Stimulated activated naive CD4-positive, alpha-beta T cell treated with Interleukin-2 at 50 U/mL for 16 hours (primary cell): ENCODE measurements around the gene HDDC3.
A peak's percentile ranks its signal among the peaks of the same experiment; 100 is the strongest.
"Not testable (repeated sequence)": the region's sequence is repeated elsewhere in the genome, so short reads cannot be mapped to it uniquely, and the experiment has no call there.

Experiments
- DNase-seq: peaks from one replicate; lab custom pipeline; 2025; lab: John Stamatoyannopoulos, UW

Gene HDDC3

DNA sequence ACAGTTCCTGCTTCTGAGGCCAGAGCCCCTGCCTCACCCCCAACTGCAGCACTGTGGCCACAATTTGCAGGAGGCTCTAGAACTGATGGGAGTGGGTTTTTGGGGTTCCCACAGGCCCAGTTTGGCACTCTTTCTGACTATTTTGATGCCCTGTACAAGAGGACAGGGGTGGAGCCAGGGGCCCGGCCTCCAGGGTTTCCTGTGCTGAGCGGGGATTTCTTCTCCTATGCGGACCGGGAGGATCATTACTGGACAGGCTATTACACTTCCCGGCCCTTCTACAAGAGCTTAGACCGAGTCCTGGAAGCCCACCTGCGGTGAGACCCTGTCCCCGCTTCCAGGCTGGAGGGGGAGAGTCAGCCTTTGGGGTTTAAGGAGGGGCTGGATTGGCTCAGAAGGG lies 22.4 kb downstream of the HDDC3 start:
- DNase-seq: no peak

DNA sequence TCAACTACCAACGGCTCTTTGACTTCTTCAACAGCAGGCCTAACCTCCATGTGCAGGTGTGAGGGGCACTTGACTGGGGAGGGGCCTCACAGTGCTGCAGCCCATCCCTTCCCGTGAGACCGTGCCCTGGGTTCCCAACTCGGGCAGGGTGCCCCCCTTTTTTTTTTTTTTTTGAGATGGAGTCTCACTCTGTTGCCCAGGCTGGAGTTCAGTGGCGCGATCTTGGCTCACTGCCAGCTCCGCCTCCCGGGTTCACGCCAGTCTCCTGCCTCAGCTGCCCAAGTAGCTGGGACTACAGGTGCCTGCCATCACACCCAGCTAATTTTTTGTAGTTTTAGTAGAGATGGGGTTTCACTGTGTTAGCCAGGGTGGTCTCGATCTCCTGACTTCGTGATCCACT lies 22.9 kb downstream of the HDDC3 start:
- DNase-seq: not testable (repeated sequence)

DNA sequence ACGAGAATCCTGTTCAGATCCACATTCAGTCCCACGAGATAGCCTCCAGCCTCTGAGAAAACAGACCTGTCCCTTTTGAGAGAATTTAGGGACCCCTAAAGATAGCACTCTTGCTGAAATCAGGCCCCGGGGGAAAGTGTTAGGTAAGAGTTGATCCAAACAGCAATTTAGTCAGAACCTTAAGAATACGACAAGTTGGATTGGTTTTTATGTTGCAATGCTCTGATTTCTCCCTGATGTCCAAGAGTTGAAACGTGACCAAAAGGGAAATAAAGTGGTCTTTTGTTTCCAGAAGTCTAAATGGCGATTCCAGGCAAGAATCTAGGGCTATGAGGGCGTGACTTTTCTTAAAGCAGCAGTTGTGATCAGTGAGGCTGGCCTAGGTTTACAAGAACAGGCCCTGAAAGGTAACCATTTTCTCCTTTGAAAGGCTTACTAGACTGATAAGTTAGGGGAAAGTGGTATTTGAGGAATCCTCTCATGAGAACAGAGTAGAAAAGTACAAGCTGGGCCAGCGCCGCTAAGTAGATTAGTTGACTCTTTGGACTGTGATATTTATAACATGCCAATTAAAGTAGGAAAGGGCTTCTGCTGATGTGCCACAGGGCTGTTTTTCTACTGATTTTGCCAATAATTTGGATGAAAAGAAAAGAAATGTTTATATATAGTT lies 24.4 kb downstream of the HDDC3 start:
- no peak for DNase-seq

DNA sequence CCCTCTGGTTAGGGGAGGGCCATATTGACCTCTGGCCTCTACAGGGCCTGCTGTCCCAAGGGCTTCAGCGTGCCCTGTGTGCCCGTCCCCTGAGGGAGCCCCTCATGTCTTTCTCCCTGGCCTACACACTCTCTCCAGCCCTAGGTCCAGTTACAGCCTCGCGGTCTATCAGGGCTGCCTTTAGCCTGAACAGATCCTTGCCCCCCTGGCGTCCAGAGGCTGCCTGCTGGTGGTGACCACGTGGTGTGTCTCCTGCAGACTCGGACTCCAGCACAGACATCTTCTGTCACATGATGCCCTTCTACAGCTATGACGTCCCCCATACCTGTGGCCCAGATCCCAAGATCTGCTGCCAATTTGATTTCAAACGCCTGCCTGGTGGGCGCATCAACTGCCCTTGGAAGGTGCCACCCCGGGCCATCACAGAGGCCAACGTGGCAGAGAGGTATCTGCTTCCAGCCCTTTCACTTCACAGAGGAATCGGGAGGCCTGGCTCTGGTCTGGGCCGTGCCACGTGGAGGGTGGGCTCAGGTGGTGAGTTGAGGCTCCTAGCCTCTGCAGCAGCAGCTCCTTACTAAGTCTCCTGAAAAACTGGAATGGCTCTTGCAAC lies 25.2 kb downstream of the HDDC3 start:
- DNase-seq: no peak

DNA sequence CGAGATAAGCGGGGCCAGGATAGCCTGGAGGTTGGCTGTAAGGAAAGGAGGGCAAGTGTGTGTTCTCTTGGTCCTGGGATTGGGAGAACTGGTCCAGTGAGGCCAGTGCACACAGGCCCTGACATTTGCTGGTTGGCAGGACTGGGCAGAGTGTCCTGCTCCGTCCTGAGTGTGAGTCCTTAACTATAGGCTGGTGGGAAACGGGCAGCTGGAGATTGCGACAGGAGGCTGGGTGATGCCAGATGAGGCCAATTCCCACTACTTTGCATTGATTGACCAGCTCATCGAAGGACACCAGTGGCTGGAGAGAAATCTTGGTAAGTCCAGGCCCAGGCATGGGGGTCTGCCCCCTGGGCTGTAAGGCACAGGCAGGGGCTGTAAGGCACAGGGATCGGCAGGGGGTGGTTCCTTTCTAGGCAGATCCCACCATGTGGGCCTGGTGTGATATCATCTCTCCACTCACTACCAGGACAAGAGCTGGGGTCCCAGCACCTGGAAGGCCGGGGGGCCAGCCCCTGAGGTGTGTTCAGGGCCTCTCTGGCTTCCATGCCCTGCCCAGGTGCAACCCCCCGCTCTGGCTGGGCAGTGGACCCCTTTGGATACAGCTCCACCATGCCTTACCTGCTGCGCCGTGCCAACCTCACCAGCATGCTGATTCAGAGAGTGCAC lies 26.0 kb downstream of the HDDC3 start:
- DNase-seq: no peak

DNA sequence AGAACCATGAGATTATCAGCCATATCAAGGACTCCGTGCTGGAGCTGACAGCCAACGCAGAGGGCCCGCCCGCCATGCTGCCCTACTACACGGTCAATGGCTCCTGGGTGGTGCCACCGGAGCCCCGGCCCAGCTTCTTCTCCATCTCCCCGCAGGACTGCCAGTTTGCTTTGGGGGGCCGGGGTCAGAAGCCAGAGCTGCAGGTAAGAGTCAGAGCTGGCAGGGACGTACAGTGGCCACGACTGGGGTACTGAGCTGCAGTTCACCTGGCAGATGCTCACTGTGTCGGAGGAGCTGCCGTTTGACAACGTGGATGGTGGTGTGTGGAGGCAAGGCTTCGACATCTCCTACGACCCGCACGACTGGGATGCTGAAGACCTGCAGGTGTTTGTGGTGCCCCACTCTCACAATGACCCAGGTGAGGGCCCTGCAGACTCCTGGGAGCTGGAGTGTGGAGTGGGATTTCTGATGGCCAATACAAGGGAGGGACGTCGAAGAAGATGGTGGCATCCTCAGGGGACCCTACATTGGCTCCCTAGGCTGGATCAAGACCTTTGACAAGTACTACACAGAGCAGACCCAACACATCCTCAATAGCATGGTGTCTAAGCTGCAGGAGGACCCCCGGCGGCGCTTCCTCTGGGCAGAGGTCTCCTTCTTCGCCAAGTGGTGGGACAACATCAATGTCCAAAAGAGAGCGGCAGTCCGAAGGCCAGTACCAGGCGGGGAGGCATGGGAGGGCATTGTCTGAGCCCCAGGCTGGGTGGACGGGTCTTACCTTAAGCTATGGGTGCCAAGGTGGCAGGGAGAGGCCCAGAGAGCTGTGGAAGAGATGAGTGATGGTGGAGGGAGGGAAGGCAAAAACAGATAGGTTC lies 26.8 kb downstream of the HDDC3 start:
- DNase-seq: no peak

DNA sequence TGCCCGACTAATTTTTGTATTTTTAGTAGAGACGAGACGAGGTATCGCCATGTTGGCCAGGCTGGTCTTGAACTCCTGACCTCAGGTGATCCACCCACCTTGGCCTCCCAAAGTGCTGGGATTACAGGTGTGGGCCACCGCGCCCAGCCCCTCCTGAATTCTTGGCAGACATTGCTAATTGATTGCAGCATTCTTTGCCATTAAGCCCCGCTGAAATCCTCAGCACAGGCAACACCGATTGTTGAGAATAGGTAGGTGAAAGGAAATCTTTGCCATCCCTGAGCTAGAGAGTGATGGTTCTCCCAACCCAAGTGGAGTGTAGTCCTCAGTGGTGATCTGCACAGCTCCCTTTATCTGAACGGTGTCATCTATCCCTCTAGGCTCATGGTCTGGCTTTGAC lies 27.6 kb downstream of the HDDC3 start:
- no peak for DNase-seq

DNA sequence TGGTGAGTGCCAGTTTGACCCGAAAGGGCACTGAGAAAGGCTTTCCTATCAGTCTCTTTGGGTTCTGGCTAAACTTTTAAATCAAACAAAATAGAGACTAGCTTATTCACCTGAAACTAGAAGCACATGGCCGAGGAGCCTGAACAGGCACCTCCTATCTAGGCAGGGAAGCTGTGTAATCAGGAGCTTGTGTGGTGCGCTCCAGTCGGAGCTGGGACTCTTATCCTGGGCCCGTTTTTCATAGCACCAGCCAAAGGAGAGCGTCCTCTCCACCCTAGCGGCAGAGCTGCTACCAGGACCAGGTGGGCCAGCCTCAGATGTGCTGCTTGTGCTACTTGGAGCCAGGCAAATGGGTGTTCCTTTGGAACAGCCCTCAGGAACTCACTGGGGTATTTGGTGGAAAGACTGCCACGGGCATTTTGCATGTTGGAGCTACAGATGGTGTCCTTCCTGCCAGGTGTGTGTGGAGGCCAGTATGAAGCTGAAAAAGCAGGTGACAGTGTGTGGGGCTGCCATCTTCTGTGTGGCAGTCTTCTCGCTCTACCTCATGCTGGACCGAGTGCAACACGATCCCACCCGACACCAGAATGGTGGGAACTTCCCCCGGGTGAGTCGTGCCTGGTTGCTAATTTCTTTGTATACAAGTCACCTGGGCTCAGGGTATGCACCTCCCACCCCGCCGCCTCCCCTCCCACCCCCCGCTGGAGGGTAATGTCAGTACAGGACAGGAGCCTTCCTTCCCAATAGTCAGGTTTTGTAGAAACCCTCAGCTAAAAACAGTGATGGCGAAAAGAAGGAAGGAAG lies 28.4 kb downstream of the HDDC3 start:
- DNase-seq: no peak

DNA sequence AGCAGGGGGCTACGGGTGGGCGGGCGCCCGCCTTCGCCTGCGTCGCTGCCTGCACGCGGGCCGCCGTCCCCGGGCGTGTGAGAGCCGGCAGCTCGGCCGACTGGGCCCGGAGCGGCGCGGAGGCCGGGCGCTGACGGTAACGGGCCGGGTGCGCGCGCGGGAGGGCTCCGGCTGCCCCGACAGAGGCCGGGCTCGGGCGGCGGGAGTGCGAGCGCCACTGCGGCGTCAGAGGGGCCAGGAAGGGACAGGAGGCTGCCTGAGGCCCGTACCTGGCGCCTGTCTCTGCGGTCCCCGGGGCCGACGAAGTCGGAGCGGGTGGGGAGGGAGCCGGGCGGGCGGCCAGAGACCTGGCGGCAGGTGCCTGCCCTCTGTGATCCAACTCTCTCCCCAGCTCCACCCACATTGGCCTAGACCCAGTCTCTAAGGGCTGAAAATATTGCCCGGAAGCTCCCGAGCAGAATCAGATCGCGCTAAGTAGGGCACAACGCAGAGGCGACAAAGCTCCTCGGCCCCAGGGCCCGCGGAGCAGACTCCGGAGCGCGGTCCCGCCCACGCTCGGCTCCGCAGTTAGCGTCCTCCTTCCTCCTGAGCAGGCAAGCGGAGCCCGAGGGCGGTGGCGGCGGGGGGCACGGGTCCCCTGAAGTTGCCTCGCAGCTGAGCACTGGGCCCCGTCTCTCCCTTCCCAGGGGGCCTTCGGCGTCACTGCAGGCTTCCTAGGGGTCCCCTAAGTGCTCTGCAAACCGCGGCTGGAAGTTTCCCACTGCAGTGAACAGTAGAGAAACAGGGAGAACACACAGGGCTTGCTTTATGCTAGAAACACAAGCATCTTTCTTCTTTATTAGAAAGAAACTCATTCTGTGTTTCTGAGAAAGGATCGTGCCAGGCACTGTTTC lies 29.3 kb downstream of the HDDC3 start, which contains the start of gene MAN2A2:
TSS of gene MAN2A2 (plus strand) at position 463 of the 893 bp plus-strand sequence. CDS start 906 bp downstream, outside the sequence.
- peak; percentile 68 for DNase-seq

DNA sequence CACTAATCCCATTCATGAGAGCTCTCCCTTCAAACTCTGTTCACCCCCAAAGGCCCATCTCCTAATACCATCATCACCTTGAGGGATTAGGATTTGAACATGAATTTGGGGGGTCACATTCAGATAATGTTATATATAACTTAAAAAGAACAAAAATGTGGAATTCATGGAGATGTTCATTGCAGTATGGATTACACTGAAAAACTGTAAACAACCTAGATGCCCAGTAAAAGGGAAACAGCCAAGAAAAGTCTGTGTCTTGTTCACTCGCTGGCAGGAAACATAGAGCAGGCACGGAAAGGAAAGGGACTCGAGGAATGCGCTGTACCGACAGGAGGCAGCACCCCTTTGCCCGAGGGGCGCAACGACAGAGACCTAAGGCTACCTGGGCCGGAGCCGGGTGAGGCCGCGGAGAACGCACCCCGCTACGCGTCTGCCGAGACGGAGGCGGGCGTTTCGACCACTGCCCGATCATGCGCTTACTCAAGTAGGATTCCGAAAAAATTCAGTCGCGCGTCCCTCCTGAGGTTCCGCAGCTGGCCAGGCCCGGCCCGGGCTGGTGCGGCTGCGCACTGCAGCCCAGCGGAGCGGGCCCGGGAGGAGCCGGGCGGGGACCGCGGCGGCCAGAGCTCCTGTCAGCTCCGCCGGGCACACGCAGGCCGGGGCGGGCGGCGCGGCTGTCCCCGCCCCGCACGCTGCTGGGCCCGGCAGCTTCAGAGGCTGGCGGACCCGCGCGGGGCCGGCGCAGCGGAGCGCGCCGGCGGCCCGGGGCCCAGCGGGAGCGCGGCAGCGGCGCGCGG lies 30.1 kb downstream of the HDDC3 start:
- peak; percentile 70 for DNase-seq

DNA sequence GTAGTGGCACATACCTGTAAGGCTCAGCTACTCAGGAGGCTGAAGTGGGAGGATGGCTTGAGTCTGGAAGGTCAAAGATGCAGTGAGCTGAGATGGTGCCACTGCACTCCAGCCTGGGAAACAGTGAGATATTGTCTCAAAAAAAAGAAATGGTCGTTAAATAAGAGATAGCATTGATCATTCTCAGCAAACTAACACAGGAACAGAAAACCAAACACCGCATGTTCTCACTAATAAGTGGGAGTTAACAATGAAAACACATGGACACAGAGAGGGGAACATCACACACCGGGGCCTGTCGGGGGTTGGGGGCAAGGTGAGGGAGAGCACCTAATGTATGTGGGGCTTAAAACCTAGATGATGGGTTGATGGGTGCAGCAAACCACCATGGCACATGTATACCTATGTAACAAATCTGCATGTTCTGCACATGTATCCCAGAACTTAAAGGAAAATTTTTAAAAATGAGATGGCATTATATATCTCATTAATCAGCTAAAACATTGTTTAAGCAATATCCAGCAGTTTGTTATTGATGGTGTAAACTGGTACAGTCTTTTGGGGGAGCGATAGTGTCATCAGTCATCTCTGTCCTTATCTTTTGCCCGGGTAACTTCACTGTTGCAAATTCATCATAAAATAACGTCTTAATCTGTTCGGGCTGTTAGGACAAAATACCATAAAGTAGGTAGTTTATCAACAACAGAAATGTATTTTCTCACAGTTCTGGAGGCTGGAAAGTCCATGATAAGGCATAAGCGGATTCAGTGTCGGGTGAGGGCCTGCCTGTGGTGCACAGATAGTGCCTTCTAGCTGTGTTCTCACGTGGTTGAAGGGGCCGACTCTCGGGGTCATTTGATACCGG lies 30.9 kb downstream of the HDDC3 start:
- no peak for DNase-seq

DNA sequence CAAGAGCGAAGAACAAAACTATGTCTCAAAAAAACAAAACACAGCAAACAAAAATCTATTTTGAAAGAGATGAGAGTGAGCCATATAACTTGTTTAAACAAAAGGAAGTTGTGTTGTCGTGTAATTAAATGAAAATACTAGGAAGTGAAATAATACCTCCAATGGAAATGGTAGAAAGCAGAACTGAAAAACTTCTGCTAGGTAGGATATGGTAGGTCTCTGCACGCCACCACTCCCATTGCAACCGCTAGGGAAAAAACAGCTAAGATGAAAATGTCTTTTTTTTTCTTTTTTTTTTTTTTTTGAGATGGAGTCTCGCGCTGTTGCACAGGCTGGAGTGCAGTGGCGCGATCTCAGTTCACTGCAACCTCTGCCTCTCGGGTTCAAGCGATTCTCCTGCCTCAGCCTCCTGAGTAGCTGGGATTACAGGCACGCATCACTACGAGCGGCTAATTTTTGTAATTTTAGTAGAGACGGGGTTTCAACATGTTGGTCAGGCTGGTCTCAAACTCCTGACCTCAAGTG lies 35.2 kb downstream of the HDDC3 start:
- not testable (repeated sequence) for DNase-seq

DNA sequence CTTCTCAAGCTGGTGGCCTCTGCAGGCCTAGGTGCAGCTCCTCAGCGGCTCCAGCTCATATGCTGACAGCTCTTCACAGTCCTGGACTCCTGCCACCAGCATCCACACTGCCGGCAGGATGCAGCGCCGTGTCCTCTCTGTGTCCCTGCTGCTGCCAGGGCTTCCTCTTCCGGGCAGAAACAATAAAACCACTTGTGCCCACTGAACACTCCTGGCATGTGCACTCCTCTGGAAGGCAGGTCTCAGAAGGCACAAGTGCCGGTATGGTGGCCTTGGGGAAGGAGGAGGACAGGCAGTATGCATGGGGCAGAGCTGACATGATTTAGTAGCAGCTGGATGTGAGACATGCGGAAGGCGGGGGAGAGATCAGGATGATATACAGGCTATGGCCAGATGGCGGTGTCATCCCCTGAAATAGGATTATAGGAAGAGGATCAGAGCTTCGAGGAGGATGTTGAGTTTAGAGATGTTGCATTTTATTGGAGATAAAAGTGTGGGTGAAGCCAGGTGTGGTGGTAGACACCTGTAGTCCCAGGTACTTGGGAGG lies 36.7 kb downstream of the HDDC3 start:
- DNase-seq: no peak

DNA sequence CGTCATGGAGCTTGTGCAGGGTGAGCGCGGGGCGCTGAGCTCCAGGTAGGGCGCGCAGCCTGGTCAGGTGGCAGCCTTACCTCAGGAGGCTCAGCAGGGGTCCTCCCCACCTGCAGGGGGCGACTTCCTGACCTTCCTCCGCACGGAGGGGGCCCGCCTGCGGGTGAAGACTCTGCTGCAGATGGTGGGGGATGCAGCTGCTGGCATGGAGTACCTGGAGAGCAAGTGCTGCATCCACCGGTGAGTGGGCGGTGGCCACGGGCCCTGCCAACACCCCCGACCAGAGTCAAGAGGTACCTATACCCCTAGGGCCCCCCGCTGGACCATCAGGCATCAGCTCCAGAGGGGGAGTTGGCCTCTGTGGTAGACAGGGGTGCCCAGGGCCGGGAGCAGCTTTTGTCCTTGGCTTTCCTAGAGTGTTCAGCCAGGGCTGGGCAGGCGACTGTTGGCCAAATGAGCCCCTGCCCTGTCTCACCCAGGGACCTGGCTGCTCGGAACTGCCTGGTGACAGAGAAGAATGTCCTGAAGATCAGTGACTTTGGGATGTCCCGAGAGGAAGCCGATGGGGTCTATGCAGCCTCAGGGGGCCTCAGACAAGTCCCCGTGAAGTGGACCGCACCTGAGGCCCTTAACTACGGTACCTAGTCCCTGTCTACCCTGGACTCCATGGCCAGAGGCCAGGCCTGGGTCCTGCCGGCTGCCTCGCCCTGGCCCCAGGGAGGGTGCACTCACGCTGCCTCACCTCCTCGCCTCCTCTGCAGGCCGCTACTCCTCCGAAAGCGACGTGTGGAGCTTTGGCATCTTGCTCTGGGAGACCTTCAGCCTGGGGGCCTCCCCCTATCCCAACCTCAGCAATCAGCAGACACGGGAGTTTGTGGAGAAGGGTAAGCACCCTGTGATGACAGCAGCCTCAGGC lies 38.9 kb downstream of the HDDC3 start:
- DNase-seq: no peak

DNA sequence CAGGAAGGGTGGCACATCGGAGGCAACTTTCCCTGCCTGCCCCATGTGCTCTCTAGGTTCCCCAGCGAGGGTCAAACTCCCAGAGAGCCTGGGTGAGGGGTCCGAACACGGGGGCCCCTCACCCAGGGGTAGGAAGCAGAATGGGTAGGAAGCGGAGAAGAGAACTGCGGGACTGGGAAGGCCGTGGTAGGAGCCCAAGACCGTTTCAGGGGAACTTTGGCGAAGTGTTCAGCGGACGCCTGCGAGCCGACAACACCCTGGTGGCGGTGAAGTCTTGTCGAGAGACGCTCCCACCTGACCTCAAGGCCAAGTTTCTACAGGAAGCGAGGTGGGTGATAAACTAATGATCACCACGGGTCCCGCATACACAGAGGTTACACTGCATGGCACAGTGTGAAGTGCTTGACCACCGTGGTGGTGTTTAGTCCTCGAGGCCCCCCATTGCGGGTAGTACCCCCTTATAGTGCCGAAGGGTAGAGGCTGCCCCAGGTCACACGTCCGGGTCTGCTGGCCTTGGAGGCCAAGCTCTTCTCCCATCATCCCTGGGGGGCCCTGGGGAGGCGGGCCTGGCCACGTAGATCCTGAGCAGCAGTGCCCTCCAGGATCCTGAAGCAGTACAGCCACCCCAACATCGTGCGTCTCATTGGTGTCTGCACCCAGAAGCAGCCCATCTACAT lies 39.7 kb downstream of the HDDC3 start:
- DNase-seq: no peak

DNA sequence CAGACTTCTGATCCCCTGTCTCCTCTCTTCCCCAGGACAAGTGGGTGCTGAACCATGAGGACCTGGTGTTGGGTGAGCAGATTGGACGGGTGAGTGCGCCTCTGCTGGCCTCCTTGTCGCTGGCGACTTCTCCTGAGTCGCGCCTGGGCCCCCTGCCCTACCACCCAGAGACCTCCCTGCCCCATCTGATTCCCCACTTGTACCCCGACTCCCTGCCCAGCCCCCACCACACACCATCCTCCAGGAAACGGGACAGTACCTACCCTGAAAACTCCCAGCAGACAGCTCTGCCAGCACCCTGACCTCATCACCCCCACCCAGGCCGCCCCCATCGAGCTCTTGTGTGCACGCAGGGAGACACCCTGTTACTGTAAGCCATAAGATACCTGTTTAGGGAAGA lies 40.3 kb downstream of the HDDC3 start:
- DNase-seq: no peak
